Loucy (cell line): ENCODE data around the gene GJA3.

Experiments used
- H2AFZ ChIP-seq: fragments of 200-600 bp; sonication (generic); 2 replicates; pipeline ENCODE4 v1.6.0; 2016; ENCODE audit warnings: antibody characterized with exemption, mild to moderate bottlenecking, low read length, moderate library complexity
- H3F3A ChIP-seq: fragments of 200-600 bp; 2 replicates; pipeline ENCODE4 v1.6.0; 2016; ENCODE audit warnings: antibody characterized with exemption, low read depth, mild to moderate bottlenecking
- H3K27me3 ChIP-seq: fragments of 200-600 bp; sonication (generic); 2 replicates; pipeline ENCODE4 v1.6.1; 2014; ENCODE audit warnings: low read length, mild to moderate bottlenecking; ENCODE audit not compliant: insufficient read depth, poor library complexity, severe bottlenecking
- H3K36me3 ChIP-seq: fragments of 200-600 bp; sonication (generic); 2 replicates; pipeline ENCODE4 v1.6.1; 2016; ENCODE audit warnings: low read length; ENCODE audit not compliant: insufficient read depth
- H3K4me1 ChIP-seq: fragments of 200-600 bp; sonication (generic); 2 replicates; pipeline ENCODE4 v1.5.1; 2014; ENCODE audit warnings: low read length, mild to moderate bottlenecking; ENCODE audit not compliant: insufficient read depth, poor library complexity, severe bottlenecking
- H3K4me2 ChIP-seq: fragments of 200-600 bp; sonication (generic); 2 replicates; pipeline ENCODE4 v1.6.0; 2014; ENCODE audit warnings: antibody characterized with exemption, low read length, low read depth, mild to moderate bottlenecking; ENCODE audit not compliant: poor library complexity, severe bottlenecking
- H3K4me3 ChIP-seq: fragments of 200-600 bp; sonication (generic); 2 replicates; pipeline ENCODE4 v1.5.1; 2014; ENCODE audit warnings: low read length, mild to moderate bottlenecking, mixed read lengths; ENCODE audit not compliant: poor library complexity, severe bottlenecking
- H3K79me2 ChIP-seq: fragments of 200-600 bp; sonication (generic); 2 replicates; pipeline ENCODE4 v1.6.1; 2014; ENCODE audit warnings: low read length; ENCODE audit not compliant: insufficient read depth
- H3K9ac ChIP-seq: fragments of 200-600 bp; sonication (generic); 2 replicates; pipeline ENCODE4 v1.6.0; 2014; ENCODE audit warnings: mild to moderate bottlenecking, low read depth, low read length, moderate library complexity; ENCODE audit not compliant: poor library complexity, severe bottlenecking
- H3K9me2 ChIP-seq: fragments of 200-600 bp; sonication (generic); replicated peaks from 2 replicates; pipeline ENCODE4 v1.6.1; 2016; ENCODE audit warnings: low read depth, low read length, mixed read lengths
- H3K9me3 ChIP-seq: fragments of 200-600 bp; sonication (generic); 2 replicates; pipeline ENCODE4 v1.6.1; 2014; ENCODE audit warnings: mild to moderate bottlenecking, antibody characterized with exemption, low read length, low read depth; ENCODE audit not compliant: insufficient read depth
- H4K20me1 ChIP-seq: fragments of 200-600 bp; sonication (generic); 2 replicates; pipeline ENCODE4 v1.6.0; 2014; ENCODE audit warnings: antibody characterized with exemption, low read length, mild to moderate bottlenecking; ENCODE audit not compliant: insufficient read depth, poor library complexity, severe bottlenecking
- EZH2phosphoT487 ChIP-seq: fragments of 200-600 bp; IDR thresholded peaks from 2 replicates; pipeline ENCODE4 v1.6.1; 2018; ENCODE audit warnings: antibody characterized with exemption, mild to moderate bottlenecking, moderate library complexity, borderline replicate concordance
- TF ChIP-seq, protein P1 (sequence below): fragments of 200-600 bp; sonication (generic); conservative IDR thresholded peaks from 2 replicates; pipeline ENCODE4 v1.5.1; 2014; ENCODE audit warnings: mild to moderate bottlenecking, antibody characterized with exemption, low read length

Gene GJA3

DNA sequence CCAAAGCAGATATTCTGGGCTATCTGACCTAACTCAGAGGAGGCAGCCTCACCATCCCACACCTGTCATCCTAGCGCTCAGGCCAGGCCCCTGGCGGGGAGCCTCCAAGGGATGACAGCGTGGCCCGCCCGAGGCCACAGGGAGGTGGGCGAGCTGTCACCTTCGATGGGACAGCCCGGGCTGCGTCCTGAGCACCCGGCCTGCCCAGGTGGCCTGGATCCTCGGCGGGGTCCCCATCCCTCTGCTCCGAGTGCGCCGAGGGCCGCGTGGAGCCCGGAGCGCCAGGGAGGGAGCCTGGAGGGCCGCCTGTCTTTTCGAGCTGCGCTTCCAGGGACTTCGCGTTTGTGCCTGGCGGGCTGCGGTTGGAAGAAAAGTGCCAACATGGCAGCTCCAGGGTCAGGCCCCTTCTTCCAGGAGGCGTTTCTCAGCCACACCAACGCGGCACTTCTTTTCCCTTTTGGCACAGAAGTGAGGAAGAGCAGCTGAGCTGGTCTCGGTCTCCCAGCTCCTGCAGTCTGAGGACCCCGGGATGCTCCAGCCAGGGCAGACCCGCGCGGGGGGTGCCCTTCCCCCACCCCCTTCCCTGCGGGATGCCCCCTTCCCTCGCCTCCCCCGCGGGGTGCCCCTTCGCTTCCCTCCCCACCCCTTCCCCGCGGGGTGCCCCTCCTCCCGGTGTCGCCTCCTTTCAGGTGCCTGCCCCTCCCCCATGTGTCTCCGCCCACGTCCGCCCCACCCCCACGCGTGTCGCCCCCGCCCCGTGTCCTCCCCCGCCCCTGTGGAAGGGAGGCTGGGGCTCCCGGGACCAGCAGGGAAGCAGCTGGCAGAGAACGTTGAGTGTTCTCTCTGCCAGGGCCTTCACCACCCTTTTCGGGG lies 42.3 kb downstream of the GJA3 start:
- H3K9ac ChIP-seq, result peak overlapping the region; percentile 79
- TF ChIP-seq, protein P1, sequence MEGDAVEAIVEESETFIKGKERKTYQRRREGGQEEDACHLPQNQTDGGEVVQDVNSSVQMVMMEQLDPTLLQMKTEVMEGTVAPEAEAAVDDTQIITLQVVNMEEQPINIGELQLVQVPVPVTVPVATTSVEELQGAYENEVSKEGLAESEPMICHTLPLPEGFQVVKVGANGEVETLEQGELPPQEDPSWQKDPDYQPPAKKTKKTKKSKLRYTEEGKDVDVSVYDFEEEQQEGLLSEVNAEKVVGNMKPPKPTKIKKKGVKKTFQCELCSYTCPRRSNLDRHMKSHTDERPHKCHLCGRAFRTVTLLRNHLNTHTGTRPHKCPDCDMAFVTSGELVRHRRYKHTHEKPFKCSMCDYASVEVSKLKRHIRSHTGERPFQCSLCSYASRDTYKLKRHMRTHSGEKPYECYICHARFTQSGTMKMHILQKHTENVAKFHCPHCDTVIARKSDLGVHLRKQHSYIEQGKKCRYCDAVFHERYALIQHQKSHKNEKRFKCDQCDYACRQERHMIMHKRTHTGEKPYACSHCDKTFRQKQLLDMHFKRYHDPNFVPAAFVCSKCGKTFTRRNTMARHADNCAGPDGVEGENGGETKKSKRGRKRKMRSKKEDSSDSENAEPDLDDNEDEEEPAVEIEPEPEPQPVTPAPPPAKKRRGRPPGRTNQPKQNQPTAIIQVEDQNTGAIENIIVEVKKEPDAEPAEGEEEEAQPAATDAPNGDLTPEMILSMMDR, result no peak
- TF ChIP-seq EZH2phosphoT487, result no peak
- H2AFZ ChIP-seq, result peak overlapping the region; percentile 100

DNA sequence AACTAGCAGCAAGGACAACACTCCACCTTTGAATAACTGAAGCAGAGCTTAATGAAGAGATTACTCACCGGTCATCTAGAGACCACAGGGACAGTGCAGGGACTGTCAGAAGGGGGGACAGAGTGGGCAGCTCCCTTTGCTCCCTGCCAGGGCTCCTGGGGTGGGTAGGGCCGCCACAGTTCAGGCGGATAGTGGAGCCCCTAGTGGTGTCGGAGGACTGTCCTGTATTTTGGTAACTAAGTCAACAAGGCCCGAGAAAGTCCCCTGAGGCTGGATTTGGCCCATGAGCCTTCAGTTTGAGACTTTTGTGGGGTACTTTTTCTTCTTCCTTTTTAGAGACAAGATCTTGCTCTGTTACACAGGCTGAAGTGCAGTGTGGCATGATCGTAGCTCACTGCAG lies 44.6 kb downstream of the GJA3 start:
- H3K4me3 ChIP-seq, result no peak overlapping the region
- H3K79me2 ChIP-seq, result no peaks in the 10 kb centered on the region
- no peaks in the 10 kb centered on the region; the same call in 1 of the 2 replicates for H3F3A ChIP-seq
- H3K36me3 ChIP-seq, result no peaks in the 10 kb centered on the region
- no peak overlapping the region for H3K9ac ChIP-seq
- no peak overlapping the region for H2AFZ ChIP-seq
- H4K20me1 ChIP-seq, result no peaks in the 10 kb centered on the region
- no peaks in the 10 kb centered on the region for H3K27me3 ChIP-seq
- H3K4me1 ChIP-seq, result peaks cover 8% of the 10 kb centered on the region
- H3K4me2 ChIP-seq, result no peak overlapping the region
- H3K9me3 ChIP-seq, result no peaks in the 10 kb centered on the region
- H3K9me2 ChIP-seq, result no peaks in the 10 kb centered on the region
- TF ChIP-seq, protein P1, result peak; percentile 36
- no peak for TF ChIP-seq EZH2phosphoT487

More for the DNA sequence above, 42.3 kb downstream of the GJA3 start:
- Histone ChIP-seq H3K4me2 (peak overlapping the region; percentile 83), H3K79me2 (no peaks in the 10 kb centered on the region), H3K9me3 (no peaks in the 10 kb centered on the region), H4K20me1 (no peaks in the 10 kb centered on the region), H3K36me3 (no peaks in the 10 kb centered on the region), H3K27me3 (no peaks in the 10 kb centered on the region), H3K4me3 (peak overlapping the region; percentile 98), H3F3A (no peaks in the 10 kb centered on the region; the same call in 1 of the 2 replicates), H3K4me1 (peaks cover 13% of the 10 kb centered on the region), H3K9me2 (no peaks in the 10 kb centered on the region)

DNA sequence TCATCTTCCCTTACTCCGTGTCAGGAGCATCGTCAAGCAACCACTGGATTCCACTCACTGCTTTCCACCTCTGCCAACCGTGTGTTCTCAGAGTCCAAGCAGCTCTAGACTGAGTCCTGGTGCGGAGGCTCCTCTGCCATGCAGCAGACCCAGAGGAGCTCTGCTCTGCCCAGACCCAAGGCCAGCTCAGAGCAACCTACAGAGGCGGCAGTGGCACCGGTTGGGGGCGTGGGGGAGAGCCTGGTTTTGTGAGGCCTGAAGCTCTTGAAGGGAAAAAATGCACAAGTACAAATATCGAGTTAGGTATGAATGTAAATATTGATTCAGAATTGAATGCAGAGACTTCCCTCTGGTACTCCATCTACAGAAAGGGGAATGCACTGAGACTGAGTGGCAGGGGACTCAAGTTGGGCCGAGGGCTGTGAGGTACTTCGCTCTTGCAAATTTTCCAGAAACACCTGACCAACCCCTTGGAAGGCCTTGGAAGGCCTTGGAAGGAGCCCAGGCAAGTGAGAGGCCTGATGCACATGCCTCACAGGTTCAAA lies 46.7 kb downstream of the GJA3 start:
- Histone ChIP-seq H3K79me2 (no peaks in the 10 kb centered on the region), H2AFZ (no peak overlapping the region), H3K27me3 (no peaks in the 10 kb centered on the region), H3K9ac (no peak overlapping the region), H3K4me1 (no peaks in the 10 kb centered on the region), H3K36me3 (no peaks in the 10 kb centered on the region), H4K20me1 (no peaks in the 10 kb centered on the region), H3K4me3 (no peak overlapping the region), H3F3A (no peaks in the 10 kb centered on the region), H3K9me2 (no peaks in the 10 kb centered on the region), H3K9me3 (no peaks in the 10 kb centered on the region), H3K4me2 (no peak overlapping the region)
- TF ChIP-seq, protein P1, result no peak
- TF ChIP-seq EZH2phosphoT487, result no peak
